Fibroblast of lung (primary cell): ENCODE measurements around the gene PCDHGC3.

Experiments used
- EZH2 ChIP-seq: IDR thresholded peaks from 2 replicates; pipeline ENCODE4 v1.5.1; 2012; ENCODE audit warnings: low read length, control low read depth, mild to moderate bottlenecking; ENCODE audit errors: missing control alignments
- TF ChIP-seq, protein P1 (sequence below), 2 donors: IDR thresholded peaks in 1 of 2; conservative IDR thresholded peaks in 1 of 2; 1 replicate in 1 of 2; 2 replicates in 1 of 2; pipeline ENCODE4 v1.5.1; 2011 to 2012; ENCODE audit warnings: low read length in 2 of 2, control low read depth in 1 of 2, inconsistent platforms in 1 of 2, low read depth in 1 of 2, mild to moderate bottlenecking in 1 of 2

DNA sequence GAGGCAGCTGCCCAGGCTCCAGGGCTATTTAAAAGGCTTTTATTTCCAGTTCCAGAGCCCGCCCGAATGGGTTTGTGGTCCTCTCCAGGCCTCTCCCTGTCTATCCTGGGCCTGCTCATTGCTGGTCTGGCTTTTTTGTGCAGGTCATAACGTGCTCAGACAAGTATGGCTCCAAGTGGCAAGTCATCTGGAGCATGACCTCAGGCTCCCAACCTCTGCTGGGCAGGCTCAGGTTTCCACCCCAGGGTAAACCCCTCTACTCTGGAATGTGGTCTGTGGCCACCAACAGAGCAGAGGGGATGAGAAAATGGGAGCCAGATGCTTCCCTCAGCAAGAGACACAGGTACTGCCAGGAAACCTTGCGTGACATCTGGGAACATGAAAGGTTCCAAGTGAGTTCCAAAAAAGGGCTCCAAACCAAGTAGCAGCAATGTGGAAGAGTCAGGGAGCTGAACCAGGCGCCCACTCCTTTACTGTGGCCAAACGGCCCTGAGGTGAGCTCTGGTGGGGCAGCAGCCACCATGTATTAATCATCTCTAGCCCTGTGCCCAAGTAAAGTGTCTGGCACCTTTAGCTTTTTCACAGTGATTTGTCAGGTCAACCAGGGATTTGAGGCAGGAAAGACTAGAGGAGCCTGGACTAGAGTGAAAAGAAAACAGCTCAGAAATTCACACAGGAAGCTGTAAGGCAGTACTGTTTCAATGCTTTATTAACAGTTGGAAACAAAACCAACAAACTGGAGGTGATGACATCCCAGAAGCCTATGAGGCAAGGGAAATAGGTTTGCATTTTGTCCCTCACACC, 38.8 kb downstream of the PCDHGC3 start:
- TF ChIP-seq, protein P1, sequence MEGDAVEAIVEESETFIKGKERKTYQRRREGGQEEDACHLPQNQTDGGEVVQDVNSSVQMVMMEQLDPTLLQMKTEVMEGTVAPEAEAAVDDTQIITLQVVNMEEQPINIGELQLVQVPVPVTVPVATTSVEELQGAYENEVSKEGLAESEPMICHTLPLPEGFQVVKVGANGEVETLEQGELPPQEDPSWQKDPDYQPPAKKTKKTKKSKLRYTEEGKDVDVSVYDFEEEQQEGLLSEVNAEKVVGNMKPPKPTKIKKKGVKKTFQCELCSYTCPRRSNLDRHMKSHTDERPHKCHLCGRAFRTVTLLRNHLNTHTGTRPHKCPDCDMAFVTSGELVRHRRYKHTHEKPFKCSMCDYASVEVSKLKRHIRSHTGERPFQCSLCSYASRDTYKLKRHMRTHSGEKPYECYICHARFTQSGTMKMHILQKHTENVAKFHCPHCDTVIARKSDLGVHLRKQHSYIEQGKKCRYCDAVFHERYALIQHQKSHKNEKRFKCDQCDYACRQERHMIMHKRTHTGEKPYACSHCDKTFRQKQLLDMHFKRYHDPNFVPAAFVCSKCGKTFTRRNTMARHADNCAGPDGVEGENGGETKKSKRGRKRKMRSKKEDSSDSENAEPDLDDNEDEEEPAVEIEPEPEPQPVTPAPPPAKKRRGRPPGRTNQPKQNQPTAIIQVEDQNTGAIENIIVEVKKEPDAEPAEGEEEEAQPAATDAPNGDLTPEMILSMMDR (conservative IDR thresholded peaks at IDR 0.05 in 1 of 2, IDR thresholded peaks at IDR 0.05 in 1 of 2; ENCODE audit: low read depth in 1 of 2, low read length in 2 of 2): no peak
- no peak for TF ChIP-seq EZH2
